Keratinocyte (primary cell): ENCODE data around the gene ASTN1.

ENCODE experiments used
- CTCF ChIP-seq, 3 experiments: IDR thresholded peaks in 1 of 3; conservative IDR thresholded peaks in 1 of 3; optimal IDR thresholded peaks in 1 of 3; 2 replicates in 2 of 3; 3 replicates in 1 of 3; pipeline versions ENCODE3 to v1.5.1; 2011; ENCODE audit warnings: low read length in 3 of 3, mild to moderate bottlenecking in 3 of 3, moderate library complexity in 2 of 3, control low read depth in 1 of 3, inconsistent platforms in 1 of 3; ENCODE audit not compliant: insufficient read depth in 2 of 3; ENCODE audit errors: extremely low read depth in 1 of 3
- EZH2 ChIP-seq: IDR thresholded peaks from one replicate; pipeline ENCODE4 v1.6.1; 2012; ENCODE audit warnings: inconsistent platforms, mild to moderate bottlenecking, low read length, moderate library complexity

GRCh38 chr1:177091040-177091439, 73.5 kb downstream of the ASTN1 start:
- TF ChIP-seq EZH2 (no peak), CTCF (optimal IDR thresholded peaks at IDR 0.05 in 1 of 3, IDR thresholded peaks at IDR 0.05 in 1 of 3, conservative IDR thresholded peaks at IDR 0.05 in 1 of 3; ENCODE audit: extremely low read depth in 1 of 3, insufficient read depth in 2 of 3, low read length in 3 of 3) (no peak)
